Stromal cell of bone marrow (primary cell): ENCODE results near the gene SLC16A11.
"Not testable (repeated sequence)": the region's sequence is repeated elsewhere in the genome, so short reads cannot be mapped to it uniquely, and the experiment has no call there.

ENCODE experiments used
- DNase-seq: peaks from one replicate; pipeline ENCODE4 v3.0.0-alpha.2; 2012; ENCODE audit warnings: low read depth

The SLC16A11 gene

DNA sequence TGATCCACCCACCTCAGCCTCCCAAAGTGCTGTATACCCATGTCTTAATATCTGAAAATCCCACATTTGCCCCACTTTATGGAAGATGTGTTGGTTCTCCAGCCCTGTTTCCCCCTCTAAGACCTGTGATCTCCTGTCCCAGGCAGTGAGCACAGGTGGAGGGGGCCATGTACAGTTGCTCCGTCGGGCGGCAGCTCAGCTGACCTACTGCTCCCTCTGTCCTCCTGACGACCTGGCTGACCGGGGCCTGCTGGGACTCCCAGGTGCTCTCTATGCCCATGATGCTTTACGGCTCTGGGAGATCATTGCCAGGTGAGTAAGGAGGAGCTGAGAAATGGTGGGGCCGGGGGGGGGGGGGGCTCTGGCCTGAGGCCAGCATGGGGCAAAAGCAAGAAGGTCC is 38.2 kb downstream of the SLC16A11 start:
- DNase-seq: no peak

GRCh38 chr17:7004398-7005253 is 39.3 kb downstream of the SLC16A11 start:
- DNase-seq: peak; percentile 36

DNA sequence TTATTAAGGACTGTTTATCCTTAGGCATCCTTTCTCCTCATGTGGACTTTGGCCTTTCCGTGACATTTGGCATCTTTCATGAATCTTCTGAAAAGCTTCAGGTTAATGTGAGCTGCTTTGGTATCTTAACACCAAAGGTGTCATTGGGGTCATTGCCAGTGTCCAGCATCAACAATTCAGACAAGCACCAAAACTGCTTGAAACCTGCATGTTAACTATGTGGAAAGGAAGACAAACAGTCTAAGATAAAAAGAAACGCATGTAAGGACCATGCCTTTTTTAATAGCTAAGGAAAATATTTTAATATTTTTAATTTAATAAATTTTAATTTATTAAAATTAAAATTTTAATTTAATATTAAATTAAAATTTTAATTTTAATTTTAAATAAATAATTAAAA is 40.1 kb downstream of the SLC16A11 start:
- no peak for DNase-seq

DNA sequence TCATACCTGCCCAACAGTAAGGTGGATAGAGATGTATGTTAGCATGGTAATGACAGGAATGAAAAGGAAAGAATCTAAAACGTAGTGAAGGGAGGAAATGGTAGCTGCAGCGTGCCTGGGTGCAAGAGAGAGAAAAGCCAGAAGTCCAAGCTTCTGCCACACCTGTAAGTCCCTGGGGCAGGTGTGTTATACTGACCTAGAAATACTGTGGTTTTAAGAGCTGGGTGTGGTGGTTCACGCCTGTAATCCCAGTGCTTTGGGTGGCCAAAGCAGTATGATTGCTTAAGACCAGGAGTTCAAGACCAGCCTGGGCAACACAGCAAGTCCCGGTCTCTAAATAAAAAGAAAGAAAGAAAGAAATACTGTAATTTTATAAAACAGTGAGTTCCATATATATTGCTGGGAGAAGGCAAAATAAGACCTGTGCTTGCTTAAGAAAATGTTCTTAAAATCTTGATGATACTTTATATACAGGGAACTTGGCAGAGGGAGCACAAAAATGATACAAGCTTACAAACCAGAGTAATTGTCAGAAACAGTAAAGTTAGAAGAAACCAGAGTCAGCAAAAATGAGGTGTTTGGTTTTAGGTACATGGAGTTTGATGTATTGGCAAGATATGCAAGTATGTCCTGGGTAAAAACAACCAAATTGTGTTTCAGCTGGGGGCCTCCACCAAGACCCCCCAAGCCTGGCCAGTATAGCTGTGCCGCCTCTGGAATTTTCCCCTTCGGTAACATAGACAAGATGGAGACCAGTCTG is 41.4 kb downstream of the SLC16A11 start:
- DNase-seq: no peak

- DNase-seq: no peak
Measured at GRCh38 chr17:7001318-7001961, 42.5 kb downstream of the SLC16A11 start.

DNA sequence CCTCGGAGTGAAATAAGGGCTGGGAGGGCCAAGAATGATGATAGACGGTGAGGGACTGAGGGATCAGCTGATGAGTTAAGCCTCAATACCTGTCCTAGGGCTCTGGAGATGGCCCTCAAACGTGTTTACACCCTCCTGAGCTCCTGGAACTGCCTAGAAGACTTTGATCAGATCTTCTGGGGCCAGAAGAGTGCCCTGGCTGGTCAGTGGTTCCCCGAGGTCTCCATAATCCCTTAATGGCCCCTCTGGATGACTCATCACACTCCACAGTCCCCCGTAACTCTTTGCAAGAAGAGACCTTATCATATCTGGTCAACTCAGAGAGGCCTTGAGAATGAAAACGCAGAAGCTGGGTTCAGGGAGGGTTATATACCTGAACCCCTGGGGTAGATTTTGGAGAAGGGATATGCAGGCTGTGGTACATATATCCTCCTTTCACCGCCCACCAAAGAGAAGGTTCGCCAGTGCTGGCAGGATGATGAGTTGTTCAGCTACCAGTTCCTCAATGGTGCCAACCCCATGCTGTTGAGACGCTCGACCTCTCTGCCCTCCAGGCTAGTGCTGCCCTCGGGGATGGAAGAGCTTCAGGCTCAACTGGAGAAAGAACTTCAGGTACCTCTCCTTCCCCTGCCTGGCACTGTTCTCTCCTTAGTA is 44.9 kb downstream of the SLC16A11 start:
- DNase-seq: no peak

GRCh38 chr17:6997171-6997570 is 46.7 kb downstream of the SLC16A11 start:
- no peak for DNase-seq

DNA sequence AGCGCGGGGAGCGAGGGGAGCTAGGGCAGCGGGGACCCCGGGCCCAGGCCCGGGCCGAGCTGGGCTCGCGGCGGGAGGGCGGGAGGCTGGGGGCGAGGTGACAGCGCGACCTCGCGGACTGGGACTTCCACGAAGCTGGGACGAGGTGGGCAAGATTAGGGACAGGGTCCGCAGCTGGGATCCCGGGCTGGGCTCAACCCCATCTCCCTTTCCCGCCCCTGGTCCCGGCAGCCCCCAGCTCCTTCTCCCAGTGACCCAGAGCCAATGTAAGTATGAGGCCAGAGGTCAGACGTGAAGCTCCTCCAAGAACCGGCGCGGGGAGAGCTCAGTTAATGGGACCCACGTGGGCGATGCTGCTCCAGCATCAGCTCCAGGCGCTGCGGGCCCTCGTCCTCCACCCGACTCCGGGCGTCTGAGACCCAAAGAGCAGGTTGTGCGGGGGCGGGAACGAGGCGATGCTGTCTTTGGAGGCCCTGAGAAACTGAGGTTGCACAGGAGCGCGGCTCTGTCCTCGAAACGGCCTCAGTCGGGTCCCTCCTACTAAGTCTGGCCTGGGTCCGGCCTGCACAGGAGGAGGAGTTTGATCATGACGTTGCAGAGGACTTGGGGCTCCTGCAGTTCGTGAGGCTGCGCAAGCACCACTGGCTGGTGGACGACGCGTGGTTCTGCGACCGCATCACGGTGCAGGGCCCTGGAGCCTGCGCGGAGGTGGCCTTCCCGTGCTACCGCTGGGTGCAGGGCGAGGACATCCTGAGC is 47.5 kb downstream of the SLC16A11 start:
- DNase-seq: no peak

- DNase-seq: no peak
Measured at GRCh38 chr17:6995500-6996255, 48.2 kb downstream of the SLC16A11 start, which contains the start of gene ALOX12. TSS of gene ALOX12 (plus strand) at chr17:6996049. CDS start at chr17:6996118, 69 bp downstream.

DNA sequence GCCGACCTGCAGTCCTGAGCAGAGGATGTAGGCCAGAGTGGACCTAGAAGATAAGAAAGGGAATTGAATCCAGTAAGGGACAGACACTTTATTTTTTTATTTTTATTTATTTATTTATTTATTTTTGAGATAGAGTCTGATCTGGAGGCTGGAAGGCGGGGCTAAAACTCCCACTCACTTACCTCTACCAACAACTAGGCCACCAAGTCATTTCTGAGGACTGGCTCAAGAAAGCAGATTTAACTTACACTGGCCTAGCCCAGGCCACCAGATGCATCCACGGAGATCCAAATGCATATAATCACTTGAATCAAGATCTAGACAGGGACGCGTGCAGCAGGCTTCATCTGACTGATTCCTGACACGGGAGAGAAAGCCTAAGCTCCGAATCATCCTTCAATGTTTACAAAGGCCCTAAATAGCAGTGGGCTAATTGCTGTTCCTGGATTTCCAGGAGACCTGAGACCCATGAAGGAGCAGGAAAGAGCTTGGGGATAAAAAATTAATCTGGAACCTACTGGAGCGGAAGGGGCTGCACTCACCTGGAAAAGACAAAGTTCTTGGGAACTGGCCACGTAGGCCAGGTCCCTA is 49.1 kb downstream of the SLC16A11 start:
- no peak for DNase-seq

DNA sequence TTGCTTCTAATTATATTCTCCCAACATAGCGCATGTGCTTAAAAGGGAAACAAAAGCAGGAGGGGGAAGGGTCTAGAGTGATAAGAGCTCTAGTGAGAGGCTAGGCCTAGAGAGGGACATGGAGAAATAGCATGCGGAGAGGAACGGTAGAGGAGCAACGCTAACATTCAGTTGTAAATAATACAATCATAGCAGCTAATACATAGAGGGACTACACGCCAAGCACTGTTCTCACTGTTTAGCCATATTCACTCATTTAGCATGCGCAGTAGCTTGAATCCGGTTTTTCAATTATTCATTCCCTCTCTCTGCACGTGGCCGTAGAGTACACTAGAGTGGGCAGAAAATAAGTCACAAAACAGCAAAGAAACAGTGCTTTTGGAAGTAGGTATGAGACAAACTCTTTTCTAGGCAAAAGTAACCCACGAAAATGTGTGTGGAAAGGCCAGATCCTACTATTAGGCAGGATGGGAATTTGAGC is 49.7 kb downstream of the SLC16A11 start:
- no peak for DNase-seq

- DNase-seq: not testable (repeated sequence)
Measured at GRCh38 chr17:6993613-6994056, 50.3 kb downstream of the SLC16A11 start.
